Fibroblast of lung (primary cell): Measurements from ENCODE around the gene APOBEC3A. TPM values are rescaled to one million over a fixed set of nuclear protein-coding genes. Genes with fewer than 3 reads are reported as not detected.

Experiments used
- DNase-seq, 2 donors: peaks; one replicate each; pipeline versions ENCODE4 v3.0.0 to v3.0.0-alpha.2; 2010; ENCODE audit warnings: low read depth in 2 of 2
- H2AFZ ChIP-seq: 2 replicates; pipeline ENCODE4 v1.5.1; 2012; ENCODE audit warnings: low read length, control low read depth, inconsistent platforms
- H3K27ac ChIP-seq: 2 replicates; pipeline ENCODE4 v1.5.1; 2011; ENCODE audit warnings: low read length, control low read depth; ENCODE audit not compliant: insufficient read depth
- H3K27me3 ChIP-seq: 2 replicates; pipeline ENCODE4 v1.5.1; 2011; ENCODE audit warnings: mild to moderate bottlenecking, low read length; ENCODE audit not compliant: control insufficient read depth, insufficient read depth
- H3K36me3 ChIP-seq: 2 replicates; pipeline ENCODE4 v1.5.1; 2011; ENCODE audit warnings: low read length; ENCODE audit not compliant: control insufficient read depth, insufficient read depth
- H3K4me1 ChIP-seq: 2 replicates; pipeline ENCODE4 v1.5.1; 2011; ENCODE audit warnings: low read length; ENCODE audit not compliant: control insufficient read depth, insufficient read depth; ENCODE audit errors: extremely low read depth
- H3K4me2 ChIP-seq: 2 replicates; pipeline ENCODE4 v1.5.1; 2011; ENCODE audit warnings: low read length, control low read depth; ENCODE audit not compliant: insufficient read depth; ENCODE audit errors: extremely low read depth
- H3K4me3 ChIP-seq, 4 experiments: fragments of 200-600 bp in 1 of 4; sonication (generic) in 1 of 4; replicated peaks in 1 of 4; 2 replicates each; pipeline ENCODE4 v1.5.1; 2011 to 2016; ENCODE audit warnings: low read length in 4 of 4, low read depth in 3 of 4, mild to moderate bottlenecking in 3 of 4, control low read depth in 2 of 4, inconsistent platforms in 1 of 4, mixed read lengths in 1 of 4; ENCODE audit not compliant: insufficient read depth in 1 of 4; ENCODE audit errors: control extremely low read depth in 1 of 4
- H3K79me2 ChIP-seq: 2 replicates; pipeline ENCODE4 v1.5.1; 2012; ENCODE audit warnings: mild to moderate bottlenecking, low read length, inconsistent platforms; ENCODE audit not compliant: control insufficient read depth, insufficient read depth
- H3K9ac ChIP-seq: 2 replicates; pipeline ENCODE4 v1.5.1; 2011; ENCODE audit warnings: mild to moderate bottlenecking, low read length, control low read depth; ENCODE audit not compliant: insufficient read depth
- H3K9me3 ChIP-seq: 2 replicates; pipeline ENCODE4 v1.5.1; 2012; ENCODE audit warnings: low read depth, low read length; ENCODE audit not compliant: control insufficient read depth, insufficient read depth
- H4K20me1 ChIP-seq: 2 replicates; pipeline ENCODE4 v1.5.1; 2011; ENCODE audit warnings: low read length; ENCODE audit not compliant: control insufficient read depth, insufficient read depth; ENCODE audit errors: extremely low read depth
- CTCF ChIP-seq, 2 donors: IDR thresholded peaks in 1 of 2; conservative IDR thresholded peaks in 1 of 2; 1 replicate in 1 of 2; 2 replicates in 1 of 2; pipeline ENCODE4 v1.5.1; 2011 to 2012; ENCODE audit warnings: low read length in 2 of 2, control low read depth in 1 of 2, inconsistent platforms in 1 of 2, low read depth in 1 of 2, mild to moderate bottlenecking in 1 of 2
- EZH2 ChIP-seq: IDR thresholded peaks from 2 replicates; pipeline ENCODE4 v1.5.1; 2012; ENCODE audit warnings: low read length, control low read depth, mild to moderate bottlenecking; ENCODE audit errors: missing control alignments
- polyA plus RNA-seq, 2 donors: library from polyadenylated mRNA; depleted of rRNA in 1 of 2; stranded (reverse) in 1 of 2; unstranded in 1 of 2; fragments of >200 nt; gene quantifications; 2 replicates each; pipeline ENCODE4 v1.2.1, GENCODE V29; 2011 to 2012; ENCODE audit warnings: missing spikeins in 1 of 2
- total RNA-seq: library from RNA; depleted of rRNA; stranded (reverse); fragments of >200 nt; gene quantifications from 2 replicates; pipeline ENCODE4 v1.2.1, GENCODE V29; 2014

Gene APOBEC3A
- total and polyA plus RNA-seq, 2 donors (not counting 1 experiment from before 2014, with no cell fraction given) = not detected

DNA sequence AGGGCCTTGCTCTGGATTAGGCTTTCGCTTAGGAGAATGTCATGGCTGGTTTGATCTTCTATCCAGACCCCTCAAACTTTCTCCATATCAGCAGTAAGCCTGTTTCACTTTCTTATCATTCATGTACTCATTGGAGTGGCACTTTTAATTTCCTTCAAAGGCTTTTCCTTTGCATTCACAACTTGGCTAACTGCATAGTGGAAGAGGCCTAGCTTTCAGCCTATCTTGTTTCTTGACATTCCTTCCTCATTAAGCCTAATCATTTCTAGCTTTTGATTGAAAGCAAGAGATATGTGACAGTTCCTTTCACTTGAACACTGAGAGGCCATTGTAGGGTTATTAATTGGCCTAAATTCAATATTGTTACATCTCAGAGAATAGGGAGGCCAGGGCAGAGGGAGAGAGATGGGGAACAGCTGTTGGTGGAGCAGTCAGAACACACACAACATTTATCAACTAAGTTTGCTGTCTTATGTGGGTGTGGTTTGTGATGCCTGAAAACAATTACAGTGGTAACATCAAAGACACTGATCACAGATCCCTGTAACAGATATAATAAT lies 37.7 kb upstream of the APOBEC3A start:
- no peaks in the 10 kb centered on the region for H3K9me3 ChIP-seq
- no peak for TF ChIP-seq CTCF (conservative IDR thresholded peaks at IDR 0.05 in 1 of 2, IDR thresholded peaks at IDR 0.05 in 1 of 2; ENCODE audit: low read depth in 1 of 2, low read length in 2 of 2)
- no peak for TF ChIP-seq EZH2
- no peaks in the 10 kb centered on the region for H3K79me2 ChIP-seq
- no peak overlapping the region for H3K4me2 ChIP-seq
- H3K36me3 ChIP-seq = no peaks in the 10 kb centered on the region
- no peak overlapping the region for H3K27ac ChIP-seq
- H3K9ac ChIP-seq = no peak overlapping the region
- H3K4me3 ChIP-seq = no peak overlapping the region
- peaks cover 8% of the 10 kb centered on the region for H3K27me3 ChIP-seq
- DNase-seq = peak in 1 of 2 donors; percentile 42
- no peak overlapping the region for H2AFZ ChIP-seq
- H3K4me1 ChIP-seq = peaks cover 5% of the 10 kb centered on the region
- H4K20me1 ChIP-seq = no peaks in the 10 kb centered on the region

DNA sequence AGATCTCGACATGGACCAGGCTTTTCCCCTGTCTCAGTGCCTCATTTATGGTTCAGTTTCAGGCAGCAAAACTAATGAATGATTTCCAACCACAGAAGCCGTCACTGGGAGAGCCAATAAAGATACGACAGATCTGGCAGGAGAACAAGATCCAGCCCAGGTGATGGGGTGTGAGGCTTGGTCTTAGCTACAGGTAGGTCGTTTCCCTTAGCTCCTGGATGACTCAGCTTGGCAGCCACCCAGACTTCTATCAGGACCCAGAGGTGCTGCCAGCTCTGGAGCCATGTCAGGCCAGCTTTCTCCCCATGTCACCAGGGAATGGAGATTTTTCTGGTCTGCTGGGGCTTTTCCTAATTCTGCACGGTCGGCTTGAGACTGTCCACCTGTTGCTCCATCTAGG lies 36.3 kb upstream of the APOBEC3A start:
- Histone ChIP-seq H3K27me3 (peaks cover 8% of the 10 kb centered on the region), H3K9me3 (no peaks in the 10 kb centered on the region), H3K9ac (no peak overlapping the region), H3K4me3 (no peak overlapping the region), H3K36me3 (no peaks in the 10 kb centered on the region), H3K4me2 (no peak overlapping the region), H2AFZ (no peak overlapping the region), H3K27ac (no peak overlapping the region), H3K79me2 (no peaks in the 10 kb centered on the region), H4K20me1 (no peaks in the 10 kb centered on the region), H3K4me1 (peaks cover 6% of the 10 kb centered on the region)
- DNase-seq = no peak
- no peak for TF ChIP-seq EZH2
- no peak for TF ChIP-seq CTCF (conservative IDR thresholded peaks at IDR 0.05 in 1 of 2, IDR thresholded peaks at IDR 0.05 in 1 of 2; ENCODE audit: low read depth in 1 of 2, low read length in 2 of 2)

- DNase-seq = no peak
- Histone ChIP-seq H3K36me3 (no peaks in the 10 kb centered on the region), H3K9ac (no peak overlapping the region), H3K4me1 (peaks cover 6% of the 10 kb centered on the region), H3K4me2 (no peak overlapping the region), H3K4me3 (no peak overlapping the region), H3K27ac (no peak overlapping the region), H4K20me1 (no peaks in the 10 kb centered on the region), H3K79me2 (no peaks in the 10 kb centered on the region), H3K9me3 (no peaks in the 10 kb centered on the region), H2AFZ (no peak overlapping the region), H3K27me3 (peaks cover 3% of the 10 kb centered on the region)
- no peak for TF ChIP-seq CTCF (conservative IDR thresholded peaks at IDR 0.05 in 1 of 2, IDR thresholded peaks at IDR 0.05 in 1 of 2; ENCODE audit: low read depth in 1 of 2, low read length in 2 of 2)
- no peak for TF ChIP-seq EZH2
Measured at GRCh38 chr22:38921806-38922205, 35.6 kb upstream of the APOBEC3A start.
